Left hindlimb (tissue), 1 donor: ENCODE data around the gene RAPGEF4.
A peak's percentile ranks its signal among the peaks of the same experiment; 100 is the strongest.

Experiments
- DNase-seq: peaks from one replicate; pipeline ENCODE4 v3.0.0-alpha.2; 2018

RAPGEF4 gene

GRCh38 chr2:172735582-172736423, at the start of gene RAPGEF4:
Gene RAPGEF4, plus strand, starts transcription at chr2:172735845. Its CDS starts 139 bp downstream, at chr2:172735984.
- no peak for DNase-seq

GRCh38 chr2:172693037-172693436, 42.6 kb upstream of the RAPGEF4 start:
- DNase-seq, result peak; percentile 48

GRCh38 chr2:172693529-172694455, 41.9 kb upstream of the RAPGEF4 start:
- DNase-seq, result no peak

- no peak for DNase-seq
These were observed 38.3 kb upstream of the RAPGEF4 start for GRCh38 chr2:172697296-172697695.

- no peak for DNase-seq
These were observed 37.4 kb upstream of the RAPGEF4 start for GRCh38 chr2:172698041-172698863.

GRCh38 chr2:172701250-172701649, 34.4 kb upstream of the RAPGEF4 start:
- DNase-seq, result no peak

- no peak for DNase-seq
These were observed 33.2 kb upstream of the RAPGEF4 start for GRCh38 chr2:172702451-172702850.

GRCh38 chr2:172704072-172704936, 31.3 kb upstream of the RAPGEF4 start:
- no peak for DNase-seq

GRCh38 chr2:172705352-172705751, 30.3 kb upstream of the RAPGEF4 start:
- DNase-seq, result no peak

GRCh38 chr2:172708247-172708646, 27.4 kb upstream of the RAPGEF4 start:
- DNase-seq, result no peak

GRCh38 chr2:172709566-172710291, 25.9 kb upstream of the RAPGEF4 start:
- DNase-seq, result no peak

GRCh38 chr2:172710584-172711047, 25.0 kb upstream of the RAPGEF4 start:
- no peak for DNase-seq

- no peak for DNase-seq
These were observed 24.5 kb upstream of the RAPGEF4 start for GRCh38 chr2:172711110-172711509.

- DNase-seq, result no peak
These were observed 23.4 kb upstream of the RAPGEF4 start for GRCh38 chr2:172712251-172712650.

- DNase-seq, result no peak
These were observed 22.2 kb upstream of the RAPGEF4 start for GRCh38 chr2:172713365-172713875.

GRCh38 chr2:172722481-172722880, 13.2 kb upstream of the RAPGEF4 start:
- no peak for DNase-seq

GRCh38 chr2:172723286-172723685, 12.4 kb upstream of the RAPGEF4 start:
- no peak for DNase-seq

- DNase-seq, result no peak
These were observed 10.9 kb upstream of the RAPGEF4 start for GRCh38 chr2:172724724-172725123.

GRCh38 chr2:172725284-172725683, 10.4 kb upstream of the RAPGEF4 start:
- no peak for DNase-seq

- no peak for DNase-seq
These were observed 9.9 kb upstream of the RAPGEF4 start for GRCh38 chr2:172725746-172726145.
